ENCODE results near the gene FRAT1. TPM values are rescaled to one million over a fixed set of nuclear protein-coding genes. Genes with fewer than 3 reads are reported as not detected.
"Not testable (repeated sequence)": the region's sequence is repeated elsewhere in the genome, so short reads cannot be mapped to it uniquely, and the experiment has no call there.

FRAT1 gene
- total RNA-seq, 1 experiment from 2014 or later, result 1.7 TPM

GRCh38 chr10:97334370-97335175, 15.5 kb downstream of the FRAT1 start, which contains the start of gene FRAT2:
Gene FRAT2, minus strand, starts transcription at chr10:97334729. Its CDS starts 157 bp downstream, at chr10:97334572.
- H3K4me1 ChIP-seq (replicated peaks), result peaks cover 16% of the 10 kb centered on the region
- H3K4me3 ChIP-seq, result peak within 1 kb of the TSS; percentile 67
- no peaks in the 10 kb centered on the region for H3K36me3 ChIP-seq
- DNase-seq (ENCODE audit: low read depth in 1 of 2, low spot score in 2 of 2), result peak; percentile 88 to 96
- H3K9me3 ChIP-seq (replicated peaks), result no peaks in the 10 kb centered on the region
- peaks cover 16% of the 10 kb centered on the region; the same call in 1 of the 2 replicates for H3K27me3 ChIP-seq (replicated peaks)
- H3K27ac ChIP-seq, result peak within 1 kb of the TSS; percentile 98

- H3K4me3 ChIP-seq, result peak overlapping the region; percentile 67
- DNase-seq (ENCODE audit: low read depth in 1 of 2, low spot score in 2 of 2), result peak in 1 of 2 experiments; percentile 10
- no peaks in the 10 kb centered on the region for H3K36me3 ChIP-seq
- H3K27me3 ChIP-seq (replicated peaks), result peaks cover 16% of the 10 kb centered on the region; the same call in 1 of the 2 replicates
- no peaks in the 10 kb centered on the region for H3K9me3 ChIP-seq (replicated peaks)
- H3K27ac ChIP-seq, result peak overlapping the region; percentile 98
- peaks cover 16% of the 10 kb centered on the region for H3K4me1 ChIP-seq (replicated peaks)
Measured at GRCh38 chr10:97335188-97335619, 16.1 kb downstream of the FRAT1 start.

GRCh38 chr10:97336006-97336405, 16.9 kb downstream of the FRAT1 start:
- H3K4me3 ChIP-seq, result no peak overlapping the region
- H3K9me3 ChIP-seq (replicated peaks), result no peaks in the 10 kb centered on the region
- no peak overlapping the region for H3K27ac ChIP-seq
- DNase-seq (ENCODE audit: low read depth in 1 of 2, low spot score in 2 of 2), result no peak
- peaks cover 16% of the 10 kb centered on the region for H3K4me1 ChIP-seq (replicated peaks)
- no peaks in the 10 kb centered on the region for H3K36me3 ChIP-seq
- H3K27me3 ChIP-seq (replicated peaks), result peaks cover 16% of the 10 kb centered on the region; the same call in 1 of the 2 replicates

GRCh38 chr10:97336446-97336845, 17.4 kb downstream of the FRAT1 start:
- Histone ChIP-seq H3K27ac (no peak overlapping the region), H3K4me1 (replicated peaks) (peaks cover 16% of the 10 kb centered on the region), H3K4me3 (no peak overlapping the region), H3K9me3 (replicated peaks) (no peaks in the 10 kb centered on the region), H3K36me3 (no peaks in the 10 kb centered on the region), H3K27me3 (replicated peaks) (peaks cover 16% of the 10 kb centered on the region; the same call in 1 of the 2 replicates)
- DNase-seq (ENCODE audit: low read depth in 1 of 2, low spot score in 2 of 2), result no peak

- Histone ChIP-seq H3K36me3 (no peaks in the 10 kb centered on the region), H3K27ac (no peak overlapping the region), H3K4me3 (no peak overlapping the region), H3K27me3 (replicated peaks) (peaks cover 16% of the 10 kb centered on the region; the same call in 1 of the 2 replicates), H3K4me1 (replicated peaks) (peaks cover 16% of the 10 kb centered on the region), H3K9me3 (replicated peaks) (no peaks in the 10 kb centered on the region)
- no peak for DNase-seq (ENCODE audit: low read depth in 1 of 2, low spot score in 2 of 2)
Measured at GRCh38 chr10:97336942-97337831, 18.1 kb downstream of the FRAT1 start.

DNA sequence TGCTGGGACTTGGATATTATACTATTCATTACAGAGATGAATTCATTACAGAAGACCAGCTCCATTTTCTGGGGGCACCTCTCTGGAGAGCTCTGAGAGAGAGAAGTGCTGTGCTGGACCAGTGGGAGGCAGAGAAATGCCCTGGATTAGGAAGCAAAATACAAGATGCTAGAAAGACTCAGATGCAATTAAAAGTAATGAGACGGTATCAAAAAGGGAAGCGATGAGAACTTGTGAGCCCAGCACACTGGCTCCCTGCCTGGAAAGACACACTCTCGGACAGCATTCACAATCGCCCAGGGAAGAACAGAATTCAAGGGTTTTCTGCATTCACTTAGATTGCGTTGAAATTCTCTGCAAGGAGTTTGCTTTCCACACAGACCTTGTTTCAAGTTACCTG, 19.0 kb downstream of the FRAT1 start:
- Histone ChIP-seq H3K9me3 (replicated peaks) (no peaks in the 10 kb centered on the region), H3K36me3 (no peaks in the 10 kb centered on the region), H3K4me1 (replicated peaks) (peaks cover 10% of the 10 kb centered on the region), H3K27ac (no peak overlapping the region), H3K27me3 (replicated peaks) (peaks cover 16% of the 10 kb centered on the region; the same call in 1 of the 2 replicates), H3K4me3 (no peak overlapping the region)
- DNase-seq (ENCODE audit: low read depth in 1 of 2, low spot score in 2 of 2), result no peak

GRCh38 chr10:97341416-97341815, 22.3 kb downstream of the FRAT1 start:
- Histone ChIP-seq H3K27me3 (replicated peaks) (0 out of 2 replicates have a peak, but pooled peaks cover 10% of the 10 kb centered on the region), H3K4me1 (replicated peaks) (no peaks in the 10 kb centered on the region), H3K36me3 (no peaks in the 10 kb centered on the region), H3K4me3 (no peak overlapping the region), H3K9me3 (replicated peaks) (no peaks in the 10 kb centered on the region), H3K27ac (no peak overlapping the region)
- DNase-seq (ENCODE audit: low read depth in 1 of 2, low spot score in 2 of 2), result no peak

DNA sequence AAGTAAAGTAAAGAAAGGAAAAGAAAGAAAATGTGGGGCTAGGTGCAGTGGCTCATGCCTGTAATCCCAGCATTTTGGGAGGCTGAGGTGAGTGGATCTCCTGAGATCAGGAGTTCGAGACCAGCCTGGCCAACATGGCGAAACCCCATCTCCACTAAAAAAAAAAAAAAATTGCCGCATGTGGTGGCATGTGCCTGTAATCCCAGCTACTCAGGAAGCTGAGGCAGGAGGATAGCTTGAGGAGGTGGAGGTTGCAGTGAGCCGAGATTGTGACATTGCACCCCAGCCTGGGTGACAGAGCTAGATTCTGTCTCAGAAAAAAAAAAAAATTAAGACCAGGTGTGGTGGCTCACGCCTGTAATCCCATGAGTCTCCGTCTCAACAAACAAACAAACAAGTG, 24.6 kb downstream of the FRAT1 start:
- not testable (repeated sequence) for H3K27ac ChIP-seq; DNase-seq (ENCODE audit: low read depth in 1 of 2, low spot score in 2 of 2); H3K27me3 ChIP-seq (replicated peaks); H3K9me3 ChIP-seq (replicated peaks); H3K36me3 ChIP-seq; H3K4me1 ChIP-seq (replicated peaks); H3K4me3 ChIP-seq

DNA sequence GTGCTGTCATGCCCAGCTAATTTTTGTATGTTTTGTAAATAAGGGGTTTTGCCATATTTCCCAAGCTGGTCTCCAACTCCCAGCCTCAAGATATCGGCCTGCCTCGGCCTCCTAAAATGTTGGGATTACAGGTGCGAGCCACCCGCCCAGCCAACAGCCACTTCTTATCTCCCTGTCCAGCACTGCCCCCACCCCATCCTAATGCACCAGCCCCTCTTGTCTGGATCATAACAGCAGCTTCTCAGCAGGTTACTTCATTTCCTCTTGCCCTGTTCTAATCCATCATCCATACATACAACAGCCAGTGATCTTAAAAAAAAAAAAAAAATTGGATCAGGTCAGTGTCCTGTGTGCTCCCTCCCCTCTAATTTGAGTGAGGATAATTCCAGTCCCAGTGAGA, 28.2 kb downstream of the FRAT1 start:
- H3K27ac ChIP-seq, result no peak overlapping the region
- no peaks in the 10 kb centered on the region for H3K9me3 ChIP-seq (replicated peaks)
- H3K36me3 ChIP-seq, result peaks cover 8% of the 10 kb centered on the region
- H3K4me3 ChIP-seq, result no peak overlapping the region
- no peak for DNase-seq (ENCODE audit: low read depth in 1 of 2, low spot score in 2 of 2)
- H3K4me1 ChIP-seq (replicated peaks), result peaks cover 3% of the 10 kb centered on the region; the same call in 1 of the 2 replicates
- no peaks in the 10 kb centered on the region for H3K27me3 ChIP-seq (replicated peaks)

DNA sequence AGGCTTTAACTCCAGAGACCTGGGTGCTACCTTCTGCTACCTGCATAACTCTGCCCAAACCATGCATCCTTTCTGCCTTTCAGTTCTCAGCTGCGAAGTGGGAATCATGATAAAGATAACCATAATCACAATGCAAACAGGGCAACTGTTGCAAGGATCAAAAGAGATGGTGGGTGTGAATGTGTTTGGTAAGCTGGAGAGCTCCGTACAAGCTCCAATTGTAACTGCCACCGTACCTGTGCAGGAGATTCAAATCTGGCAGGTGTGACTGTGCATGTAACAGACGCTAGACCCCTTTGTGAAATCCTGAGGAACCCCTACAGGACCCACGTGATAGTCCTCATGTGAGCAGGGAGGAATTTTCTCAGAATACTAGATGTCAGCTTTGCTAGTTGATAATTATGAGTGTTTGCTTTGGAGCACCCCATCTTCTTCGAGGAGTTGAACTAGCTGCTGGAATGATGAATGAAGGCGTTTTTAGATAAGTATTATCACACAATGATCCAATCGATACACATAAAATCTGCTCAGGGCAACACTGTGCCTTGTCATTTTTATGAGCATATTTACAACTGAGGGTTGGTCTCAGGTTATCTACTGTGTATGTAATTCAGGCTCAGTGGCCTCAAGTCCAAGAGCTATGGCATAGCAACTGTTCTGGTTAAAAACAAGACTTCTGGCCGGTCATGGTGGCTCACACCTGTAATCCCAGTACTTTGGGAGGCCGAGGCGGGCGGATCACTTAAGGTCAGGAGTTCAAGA, 30.9 kb downstream of the FRAT1 start:
- no peak overlapping the region for H3K4me3 ChIP-seq
- no peak for DNase-seq (ENCODE audit: low read depth in 1 of 2, low spot score in 2 of 2)
- no peaks in the 10 kb centered on the region for H3K27me3 ChIP-seq (replicated peaks)
- no peaks in the 10 kb centered on the region for H3K9me3 ChIP-seq (replicated peaks)
- peaks cover 3% of the 10 kb centered on the region; the same call in 1 of the 2 replicates for H3K4me1 ChIP-seq (replicated peaks)
- H3K36me3 ChIP-seq, result peaks cover 8% of the 10 kb centered on the region
- no peak overlapping the region for H3K27ac ChIP-seq

GRCh38 chr10:97353945-97354344, 34.9 kb downstream of the FRAT1 start:
- H3K27me3 ChIP-seq (replicated peaks), result no peaks in the 10 kb centered on the region
- DNase-seq (ENCODE audit: low read depth in 1 of 2, low spot score in 2 of 2), result no peak
- H3K4me3 ChIP-seq, result no peak overlapping the region
- no peaks in the 10 kb centered on the region for H3K9me3 ChIP-seq (replicated peaks)
- peaks cover 42% of the 10 kb centered on the region for H3K36me3 ChIP-seq
- no peaks in the 10 kb centered on the region for H3K4me1 ChIP-seq (replicated peaks)
- H3K27ac ChIP-seq, result no peak overlapping the region

DNA sequence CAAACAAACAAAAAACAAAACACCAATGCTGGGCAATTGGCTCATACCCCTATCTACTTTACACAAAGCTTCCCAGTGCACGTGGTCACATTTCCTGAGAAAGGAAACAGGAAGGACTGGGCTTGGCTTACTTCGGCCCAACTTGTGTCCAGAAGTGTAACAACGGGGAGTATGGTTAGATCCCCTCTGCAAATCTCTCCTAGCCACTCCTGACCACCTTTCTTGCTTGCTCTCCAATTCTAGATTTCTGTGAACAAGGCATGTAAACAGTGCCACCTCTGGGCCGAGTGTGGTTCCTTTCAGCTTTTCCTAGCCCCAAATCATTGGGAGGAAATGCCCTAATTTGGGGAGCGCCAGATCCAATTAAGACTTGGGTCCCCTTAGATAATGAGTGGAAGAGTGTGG, 36.5 kb downstream of the FRAT1 start:
- Histone ChIP-seq H3K4me3 (no peak overlapping the region), H3K27me3 (replicated peaks) (no peaks in the 10 kb centered on the region), H3K27ac (no peak overlapping the region), H3K36me3 (peaks cover 52% of the 10 kb centered on the region), H3K4me1 (replicated peaks) (no peaks in the 10 kb centered on the region), H3K9me3 (replicated peaks) (no peaks in the 10 kb centered on the region)
- no peak for DNase-seq (ENCODE audit: low read depth in 1 of 2, low spot score in 2 of 2)

DNA sequence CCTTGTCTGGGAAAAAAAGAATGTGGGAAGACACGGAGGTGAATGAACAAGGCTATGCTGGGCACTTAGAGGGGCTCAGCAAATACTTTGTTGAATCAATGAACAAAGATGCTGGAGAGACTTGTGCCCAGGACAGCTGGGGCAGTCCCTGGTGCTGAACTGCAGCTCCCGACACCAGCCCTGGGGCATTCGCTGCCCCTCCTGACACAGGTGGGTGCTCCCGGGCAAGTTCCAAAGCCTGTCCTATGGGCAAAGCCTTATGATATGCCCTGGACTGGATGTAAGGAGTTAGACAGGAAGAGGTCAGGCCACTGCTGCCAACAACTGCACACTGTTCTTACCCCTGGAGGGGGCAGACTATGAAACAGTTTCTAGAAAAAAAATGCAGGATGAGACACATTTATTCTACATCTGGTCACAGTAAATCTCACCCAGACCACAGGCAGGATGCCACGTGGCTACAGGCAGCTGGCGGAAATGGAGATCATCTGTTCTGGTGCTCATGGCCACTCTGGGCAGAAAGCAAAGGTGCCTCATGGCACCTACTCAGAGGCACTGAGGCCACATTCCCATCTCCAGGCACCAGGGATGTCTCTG, 37.3 kb downstream of the FRAT1 start:
- Histone ChIP-seq H3K36me3 (peaks cover 52% of the 10 kb centered on the region), H3K27ac (no peak overlapping the region), H3K4me1 (replicated peaks) (no peaks in the 10 kb centered on the region), H3K9me3 (replicated peaks) (no peaks in the 10 kb centered on the region), H3K27me3 (replicated peaks) (no peaks in the 10 kb centered on the region), H3K4me3 (no peak overlapping the region)
- no peak for DNase-seq (ENCODE audit: low read depth in 1 of 2, low spot score in 2 of 2)

Data from SJSA1 (cell line).